ENCODE measurements around the gene VIPR2. TPM values are rescaled to one million over a fixed set of nuclear protein-coding genes. Genes with fewer than 3 reads are reported as not detected.

Gene VIPR2
- total RNA-seq, 1 donor from 2014 or later: 4.5 TPM

GRCh38 chr7:159148430-159149395 lies 4.0 kb upstream of the VIPR2 start:
- intact Hi-C loops (cut with DNase I): no loop called here
- no peak for TF ChIP-seq CTCF (IDR thresholded peaks at IDR 0.05)
- no peak overlapping the region for H3K4me3 ChIP-seq
- no peaks in the 10 kb centered on the region for H3K9me3 ChIP-seq
- peaks cover 27% of the 10 kb centered on the region for H3K27me3 ChIP-seq
- H3K36me3 ChIP-seq: no peaks in the 10 kb centered on the region
- H3K4me1 ChIP-seq: peaks cover 8% of the 10 kb centered on the region
- no peak for ATAC-seq
- no peak for DNase-seq
- H3K27ac ChIP-seq: no peak overlapping the region

- Histone ChIP-seq H3K36me3 (no peaks in the 10 kb centered on the region), H3K27ac (no peak overlapping the region), H3K4me3 (no peak overlapping the region), H3K9me3 (no peaks in the 10 kb centered on the region), H3K4me1 (peaks cover 10% of the 10 kb centered on the region), H3K27me3 (peaks cover 38% of the 10 kb centered on the region)
- ATAC-seq: no peak
- no peak for DNase-seq
- TF ChIP-seq CTCF (IDR thresholded peaks at IDR 0.05): no peak
- intact Hi-C loops (cut with DNase I): no loop called here
These were observed 3.0 kb upstream of the VIPR2 start for GRCh38 chr7:159147687-159148086.

GRCh38 chr7:159147246-159147645 lies 2.6 kb upstream of the VIPR2 start:
- DNase-seq: no peak
- H3K4me1 ChIP-seq: peaks cover 10% of the 10 kb centered on the region

GRCh38 chr7:159146084-159146858 lies 1.6 kb upstream of the VIPR2 start:
- H3K27me3 ChIP-seq: peaks cover 45% of the 10 kb centered on the region
- DNase-seq (no peak), ATAC-seq (no peak)
- intact Hi-C loops (cut with DNase I): no loop called here
- H3K9me3 ChIP-seq: no peaks in the 10 kb centered on the region
- peaks cover 10% of the 10 kb centered on the region for H3K4me1 ChIP-seq
- no peak overlapping the region for H3K27ac ChIP-seq
- no peak for TF ChIP-seq CTCF (IDR thresholded peaks at IDR 0.05)
- H3K4me3 ChIP-seq: no peak overlapping the region
- no peaks in the 10 kb centered on the region for H3K36me3 ChIP-seq

More at GRCh38 chr7:159147246-159147645, 2.6 kb upstream of the VIPR2 start:
- TF ChIP-seq CTCF (IDR thresholded peaks at IDR 0.05): no peak
- Histone ChIP-seq H3K4me3 (no peak overlapping the region), H3K27ac (no peak overlapping the region), H3K9me3 (no peaks in the 10 kb centered on the region), H3K27me3 (peaks cover 41% of the 10 kb centered on the region), H3K36me3 (no peaks in the 10 kb centered on the region)
- ATAC-seq: no peak
- intact Hi-C loops (cut with DNase I): no loop called here

- no peaks in the 10 kb centered on the region for H3K36me3 ChIP-seq
- H3K4me1 ChIP-seq: peaks cover 10% of the 10 kb centered on the region
- ATAC-seq: no peak
- H3K4me3 ChIP-seq: peak overlapping the region; percentile 48
- intact Hi-C loops (cut with DNase I): no loop called here
- DNase-seq: no peak
- no peaks in the 10 kb centered on the region for H3K9me3 ChIP-seq
- no peak overlapping the region for H3K27ac ChIP-seq
- peaks cover 45% of the 10 kb centered on the region for H3K27me3 ChIP-seq
- no peak for TF ChIP-seq CTCF (IDR thresholded peaks at IDR 0.05)
These were observed 806 bp upstream of the VIPR2 start for GRCh38 chr7:159145490-159145855.

All from upper lobe of right lung (tissue), 1 donor.